ENCODE data around the gene IQSEC1. TPM values are rescaled to one million over a fixed set of nuclear protein-coding genes. Genes with fewer than 3 reads are reported as not detected.

Gene IQSEC1
- polyA plus RNA-seq, 3 donors = 25.1 to 30.4 (median 28.2) TPM

- DNase-seq (ENCODE audit: low read depth in 3 of 3, low spot score in 2 of 3) = no peak
Measured at GRCh38 chr3:12961007-12961696, 112.1 kb downstream of the IQSEC1 start.

- DNase-seq (ENCODE audit: low read depth in 3 of 3, low spot score in 2 of 3) = no peak
Measured at GRCh38 chr3:12960497-12960896, 112.7 kb downstream of the IQSEC1 start.

- no peak for DNase-seq (ENCODE audit: low read depth in 3 of 3, low spot score in 2 of 3)
Measured at GRCh38 chr3:12959838-12960378, 113.3 kb downstream of the IQSEC1 start.

GRCh38 chr3:12959410-12959809 is 113.8 kb downstream of the IQSEC1 start:
- no peak for DNase-seq (ENCODE audit: low read depth in 3 of 3, low spot score in 2 of 3)

GRCh38 chr3:12957824-12958792 is 115.1 kb downstream of the IQSEC1 start:
- no peak for DNase-seq (ENCODE audit: low read depth in 3 of 3, low spot score in 2 of 3)

GRCh38 chr3:12957339-12957738 is 115.9 kb downstream of the IQSEC1 start:
- DNase-seq (ENCODE audit: low read depth in 3 of 3, low spot score in 2 of 3) = no peak

GRCh38 chr3:12956316-12956660 is 116.9 kb downstream of the IQSEC1 start:
- no peak for DNase-seq (ENCODE audit: low read depth in 3 of 3, low spot score in 2 of 3)

GRCh38 chr3:12955651-12956315 is 117.4 kb downstream of the IQSEC1 start:
- no peak for DNase-seq (ENCODE audit: low read depth in 3 of 3, low spot score in 2 of 3)

GRCh38 chr3:12954891-12955650 is 118.2 kb downstream of the IQSEC1 start:
- no peak for DNase-seq (ENCODE audit: low read depth in 3 of 3, low spot score in 2 of 3)

- no peak for DNase-seq (ENCODE audit: low read depth in 3 of 3, low spot score in 2 of 3)
Measured at GRCh38 chr3:12954180-12954579, 119.0 kb downstream of the IQSEC1 start.

- no peak for DNase-seq (ENCODE audit: low read depth in 3 of 3, low spot score in 2 of 3)
Measured at GRCh38 chr3:12953201-12953995, 119.8 kb downstream of the IQSEC1 start.

- no peak for DNase-seq (ENCODE audit: low read depth in 3 of 3, low spot score in 2 of 3)
Measured at GRCh38 chr3:12952343-12953200, 120.7 kb downstream of the IQSEC1 start.

GRCh38 chr3:12948891-12949711 is 124.1 kb downstream of the IQSEC1 start:
- DNase-seq (ENCODE audit: low read depth in 3 of 3, low spot score in 2 of 3) = no peak

GRCh38 chr3:12948371-12948770 is 124.9 kb downstream of the IQSEC1 start:
- DNase-seq (ENCODE audit: low read depth in 3 of 3, low spot score in 2 of 3) = no peak

- DNase-seq (ENCODE audit: low read depth in 3 of 3, low spot score in 2 of 3) = no peak
Measured at GRCh38 chr3:12947504-12948369, 125.5 kb downstream of the IQSEC1 start.

- no peak for DNase-seq (ENCODE audit: low read depth in 3 of 3, low spot score in 2 of 3)
Measured at GRCh38 chr3:12946649-12947316, 126.4 kb downstream of the IQSEC1 start.

All from right renal cortex interstitium (tissue), 3 donors.